H9 (cell line): ENCODE data around the gene DMRT1. TPM values are rescaled to one million over a fixed set of nuclear protein-coding genes. Genes with fewer than 3 reads are reported as not detected.

Source experiments
- DNase-seq: peaks from one replicate; pipeline ENCODE4 v3.0.0-alpha.2; 2017
- H2AFZ ChIP-seq: one replicate; pipeline ENCODE4 v1.6.1; 2013; ENCODE audit warnings: mild to moderate bottlenecking, low read length, control low read depth, moderate library complexity
- H2AK5ac ChIP-seq: 2 replicates; pipeline ENCODE4 v1.6.1; 2013; ENCODE audit warnings: low read length, control low read depth, mixed read lengths; ENCODE audit not compliant: insufficient read length
- H2BK120ac ChIP-seq: one replicate; pipeline ENCODE4 v1.6.1; 2013; ENCODE audit warnings: low read depth, mild to moderate bottlenecking, low read length, control low read depth, inconsistent platforms; ENCODE audit not compliant: poor library complexity, severe bottlenecking
- H2BK12ac ChIP-seq: 2 replicates; pipeline ENCODE4 v1.6.1; 2013; ENCODE audit warnings: low read length, control low read depth, mixed read lengths, low read depth; ENCODE audit not compliant: insufficient read length
- H2BK15ac ChIP-seq: 2 replicates; pipeline ENCODE4 v1.6.1; 2013; ENCODE audit warnings: low read depth, low read length, control low read depth
- H2BK20ac ChIP-seq: one replicate; pipeline ENCODE4 v1.6.1; 2013; ENCODE audit warnings: low read depth, mild to moderate bottlenecking, low read length, control low read depth, inconsistent platforms; ENCODE audit not compliant: poor library complexity, severe bottlenecking
- H2BK5ac ChIP-seq: 2 replicates; pipeline ENCODE4 v1.6.1; 2013; ENCODE audit warnings: low read length, control low read depth, mixed read lengths; ENCODE audit not compliant: insufficient read length
- H3K14ac ChIP-seq: 2 replicates; pipeline ENCODE4 v1.6.1; 2013; ENCODE audit warnings: low read length, control low read depth; ENCODE audit not compliant: insufficient read depth
- H3K18ac ChIP-seq: 2 replicates; pipeline ENCODE4 v1.6.1; 2013; ENCODE audit warnings: low read depth, mild to moderate bottlenecking, mixed read lengths, low read length, control low read depth; ENCODE audit not compliant: insufficient read length
- H3K23ac ChIP-seq: 2 replicates; pipeline ENCODE4 v1.6.1; 2013; ENCODE audit warnings: low read length, control low read depth, mixed read lengths, low read depth; ENCODE audit not compliant: insufficient read length
- H3K23me2 ChIP-seq: 2 replicates; pipeline ENCODE4 v1.6.1; 2013; ENCODE audit warnings: low read depth, mild to moderate bottlenecking, mixed read lengths, low read length, control low read depth; ENCODE audit not compliant: insufficient read length, poor library complexity, severe bottlenecking
- H3K27ac ChIP-seq: 2 replicates; pipeline ENCODE4 v1.5.1; 2013; ENCODE audit warnings: low read length, control low read depth, mixed read lengths, low read depth; ENCODE audit not compliant: insufficient read length
- H3K27me3 ChIP-seq: 2 replicates; pipeline ENCODE4 v1.6.1; 2013; ENCODE audit warnings: low read length, control low read depth, inconsistent platforms; ENCODE audit not compliant: insufficient read depth
- H3K4ac ChIP-seq: 2 replicates; pipeline ENCODE4 v1.6.1; 2013; ENCODE audit warnings: low read depth, mild to moderate bottlenecking, control low read depth, inconsistent platforms, low read length, moderate library complexity
- H3K4me1 ChIP-seq: 2 replicates; pipeline ENCODE4 v1.6.1; 2013; ENCODE audit warnings: low read length, control low read depth, inconsistent platforms; ENCODE audit not compliant: insufficient read depth
- H3K4me2 ChIP-seq: 2 replicates; pipeline ENCODE4 v1.6.1; 2013; ENCODE audit warnings: low read length, control low read depth, mixed read lengths; ENCODE audit not compliant: insufficient read length, insufficient read depth
- H3K56ac ChIP-seq: 2 replicates; pipeline ENCODE4 v1.6.1; 2013; ENCODE audit warnings: low read depth, mild to moderate bottlenecking, mixed read lengths, low read length, control low read depth; ENCODE audit not compliant: insufficient read length
- H3K79me1 ChIP-seq: 2 replicates; pipeline ENCODE4 v1.6.1; 2013; ENCODE audit warnings: low read depth, mild to moderate bottlenecking, moderate library complexity, low read length, control low read depth, inconsistent platforms; ENCODE audit not compliant: insufficient read depth, poor library complexity, severe bottlenecking
- H3K79me2 ChIP-seq: 2 replicates; pipeline ENCODE4 v1.6.1; 2013; ENCODE audit warnings: low read length, control low read depth, inconsistent platforms; ENCODE audit not compliant: insufficient read depth
- H3K9ac ChIP-seq: 2 replicates; pipeline ENCODE4 v1.6.1; 2013; ENCODE audit warnings: low read length, control low read depth, mixed read lengths; ENCODE audit not compliant: insufficient read length; ENCODE audit errors: extremely low read depth
- H3K9me3 ChIP-seq: one replicate; pipeline ENCODE4 v1.6.1; 2013; ENCODE audit warnings: low read depth, low read length, inconsistent platforms; ENCODE audit not compliant: control insufficient read depth
- H3T11ph ChIP-seq: one replicate; pipeline ENCODE4 v1.6.1; 2013; ENCODE audit warnings: mild to moderate bottlenecking, low read length, control low read depth, inconsistent platforms
- H4K20me1 ChIP-seq: one replicate; pipeline ENCODE4 v1.6.1; 2013; ENCODE audit not compliant: control insufficient read depth, insufficient read length, insufficient read depth
- H4K5ac ChIP-seq: 2 replicates; pipeline ENCODE4 v1.6.1; 2013; ENCODE audit warnings: low read depth, mild to moderate bottlenecking, mixed read lengths, low read length, control low read depth; ENCODE audit not compliant: insufficient read length
- H4K8ac ChIP-seq: replicated peaks from 2 replicates; pipeline ENCODE4 v1.6.1; 2013; ENCODE audit warnings: low read length, control low read depth, mixed read lengths, low read depth; ENCODE audit not compliant: insufficient read length
- H4K91ac ChIP-seq: 2 replicates; pipeline ENCODE4 v1.6.1; 2013; ENCODE audit warnings: low read depth, mild to moderate bottlenecking, moderate library complexity, mixed read lengths, low read length, control low read depth; ENCODE audit not compliant: insufficient read length
- H3K27ac Mint-ChIP-seq, 3 experiments: 2 replicates in 2 of 3; 3 replicates in 1 of 3; pipeline ENCODE4 v1.8.0; 2020 to 2021; ENCODE audit warnings: mixed read lengths in 3 of 3, mild to moderate bottlenecking in 1 of 3, moderate library complexity in 1 of 3
- H3K27me3 Mint-ChIP-seq: 2 replicates; pipeline ENCODE4 v1.8.0; 2021; ENCODE audit warnings: low read depth, mild to moderate bottlenecking, moderate library complexity, mixed read lengths
- H3K36me3 Mint-ChIP-seq, 3 experiments: 2 replicates in 2 of 3; 3 replicates in 1 of 3; pipeline ENCODE4 v1.8.0; 2020 to 2021; ENCODE audit warnings: low read depth in 3 of 3, mixed read lengths in 3 of 3; ENCODE audit not compliant: insufficient read depth in 1 of 3
- H3K4me1 Mint-ChIP-seq, 2 experiments: 2 replicates each; pipeline ENCODE4 v1.8.0; 2020; ENCODE audit warnings: mixed read lengths in 2 of 2
- H3K4me3 Mint-ChIP-seq, 2 experiments: 2 replicates in 1 of 2; 3 replicates in 1 of 2; pipeline ENCODE4 v1.8.0; 2020 to 2021; ENCODE audit warnings: mild to moderate bottlenecking in 2 of 2, mixed read lengths in 2 of 2, moderate library complexity in 1 of 2
- H3K9me3 Mint-ChIP-seq, 2 experiments: 2 replicates in 1 of 2; 3 replicates in 1 of 2; pipeline ENCODE4 v1.8.0; 2020; ENCODE audit warnings: mild to moderate bottlenecking in 2 of 2, mixed read lengths in 2 of 2, moderate library complexity in 1 of 2
- WGBS: extraction: QIAGEN DNeasy Blood & Tissue Kit; methylation state at CpG from one replicate; pipeline ENCODE4 v1.1.7; 2013; ENCODE audit warnings: missing lambda C conversion rate, low lambda C conversion rate, mixed read lengths; ENCODE audit not compliant: insufficient read length; ENCODE audit errors: extremely low coverage; 5-methylcytosine and 5-hydroxymethylcytosine counted together
- total RNA-seq: library from RNA; stranded (reverse); gene quantifications from 2 replicates; pipeline ENCODE4 v1.2.1, GENCODE V29; 2021
- TF ChIP-seq, protein P1 (sequence below): fragments of 200-600 bp; sonication (generic); conservative IDR thresholded peaks from 3 replicates; pipeline ENCODE4 v1.8.0; 2021; ENCODE audit warnings: antibody characterized with exemption, mild to moderate bottlenecking

The DMRT1 gene
- total RNA-seq, 1 experiment from 2014 or later: not detected

- Histone ChIP-seq H2BK120ac (no peak overlapping the region), H3K23ac (no peak overlapping the region), H3K9me3 (no peaks in the 10 kb centered on the region), H4K20me1 (no peaks in the 10 kb centered on the region), H4K91ac (no peak overlapping the region), H2AFZ (no peak overlapping the region), H3K4me1 (peaks cover 4% of the 10 kb centered on the region; the same call in 1 of the 2 replicates), H4K5ac (no peak overlapping the region), H2BK12ac (no peak overlapping the region), H2BK15ac (no peak overlapping the region), H3K79me2 (no peaks in the 10 kb centered on the region), H3K18ac (no peak overlapping the region), H2BK20ac (no peak overlapping the region), H2AK5ac (no peak overlapping the region), H3K79me1 (no peaks in the 10 kb centered on the region), H3K9ac (no peak overlapping the region), H3K14ac (no peak overlapping the region), H3K56ac (no peak overlapping the region), H3K23me2 (no peaks in the 10 kb centered on the region), H3K27ac (no peak overlapping the region), H3K27me3 (no peaks in the 10 kb centered on the region), H3K4ac (no peak overlapping the region), H3T11ph (no peak overlapping the region), H3K4me2 (no peak overlapping the region), H2BK5ac (no peak overlapping the region), H4K8ac (no peak overlapping the region)
- Mint-ChIP-seq H3K27ac (no peak overlapping the region), H3K9me3 (no peaks in the 10 kb centered on the region), H3K27me3 (peaks cover 4% of the 10 kb centered on the region), H3K36me3 (no peaks in the 10 kb centered on the region), H3K4me3 (no peak overlapping the region), H3K4me1 (no peaks in the 10 kb centered on the region)
- TF ChIP-seq, protein P1, sequence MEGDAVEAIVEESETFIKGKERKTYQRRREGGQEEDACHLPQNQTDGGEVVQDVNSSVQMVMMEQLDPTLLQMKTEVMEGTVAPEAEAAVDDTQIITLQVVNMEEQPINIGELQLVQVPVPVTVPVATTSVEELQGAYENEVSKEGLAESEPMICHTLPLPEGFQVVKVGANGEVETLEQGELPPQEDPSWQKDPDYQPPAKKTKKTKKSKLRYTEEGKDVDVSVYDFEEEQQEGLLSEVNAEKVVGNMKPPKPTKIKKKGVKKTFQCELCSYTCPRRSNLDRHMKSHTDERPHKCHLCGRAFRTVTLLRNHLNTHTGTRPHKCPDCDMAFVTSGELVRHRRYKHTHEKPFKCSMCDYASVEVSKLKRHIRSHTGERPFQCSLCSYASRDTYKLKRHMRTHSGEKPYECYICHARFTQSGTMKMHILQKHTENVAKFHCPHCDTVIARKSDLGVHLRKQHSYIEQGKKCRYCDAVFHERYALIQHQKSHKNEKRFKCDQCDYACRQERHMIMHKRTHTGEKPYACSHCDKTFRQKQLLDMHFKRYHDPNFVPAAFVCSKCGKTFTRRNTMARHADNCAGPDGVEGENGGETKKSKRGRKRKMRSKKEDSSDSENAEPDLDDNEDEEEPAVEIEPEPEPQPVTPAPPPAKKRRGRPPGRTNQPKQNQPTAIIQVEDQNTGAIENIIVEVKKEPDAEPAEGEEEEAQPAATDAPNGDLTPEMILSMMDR: no peak
- no CpG with 5 or more reads among the region's 4 CpGs for WGBS
- no peak for DNase-seq
These were observed 79.4 kb downstream of the DMRT1 start for GRCh38 chr9:920927-921326.
